Measurements from ENCODE around the gene FUOM. TPM values are rescaled to one million over a fixed set of nuclear protein-coding genes. Genes with fewer than 3 reads are reported as not detected.

The FUOM gene, protein sequence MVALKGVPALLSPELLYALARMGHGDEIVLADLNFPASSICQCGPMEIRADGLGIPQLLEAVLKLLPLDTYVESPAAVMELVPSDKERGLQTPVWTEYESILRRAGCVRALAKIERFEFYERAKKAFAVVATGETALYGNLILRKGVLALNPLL
- 2.6 and 5.5 TPM in 2 replicates for total RNA-seq (2014; rRNA removed; shearing (Covaris generic))

DNA sequence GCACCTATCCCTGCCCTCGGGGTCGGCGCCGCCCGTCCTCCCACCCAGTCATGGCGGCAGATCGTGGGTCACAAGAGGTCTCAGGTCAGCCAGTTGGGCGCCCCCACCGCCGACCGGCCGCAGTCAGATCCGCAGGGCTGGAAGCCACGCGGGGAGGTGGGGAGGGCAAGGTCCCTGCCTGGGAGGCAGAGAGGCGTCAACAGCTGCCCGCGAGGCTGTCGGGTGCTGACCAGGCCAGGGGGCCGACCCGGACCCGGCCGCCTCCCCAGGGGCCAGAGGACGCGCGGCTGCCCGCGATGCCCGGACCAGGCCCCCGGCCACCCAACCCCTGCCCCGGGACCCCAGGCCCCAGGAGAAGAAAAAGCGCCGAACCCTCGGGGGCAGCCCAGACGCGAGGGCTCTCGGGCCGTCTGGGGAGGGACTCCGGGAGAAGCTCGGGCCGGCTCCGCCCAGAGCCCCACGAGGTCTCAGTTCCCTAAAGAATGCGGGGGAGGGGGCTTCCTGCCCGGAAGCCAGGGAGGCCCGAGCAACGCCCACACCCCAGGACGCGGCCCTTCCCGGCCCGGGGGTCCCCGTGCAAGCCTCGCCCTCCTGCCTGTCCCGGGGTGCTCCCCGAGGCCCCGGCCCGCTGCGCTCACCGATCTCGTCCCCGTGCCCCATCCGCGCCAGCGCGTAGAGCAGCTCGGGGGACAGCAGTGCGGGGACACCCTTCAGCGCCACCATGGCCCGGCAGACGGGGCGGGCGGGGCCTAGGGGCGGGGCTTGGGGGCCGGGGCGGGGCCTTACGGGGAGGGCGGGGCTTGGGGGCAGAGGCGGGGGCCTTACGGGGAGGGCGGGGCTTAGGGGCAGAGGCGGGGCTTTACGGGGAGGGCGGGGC lies at the start of gene FUOM:
TSS of gene FUOM (minus strand) at position 735 of the 877 bp plus-strand sequence. CDS start at position 723, 12 bp downstream.
- no peak for DNase-seq (ENCODE audit: low read depth)

DNA sequence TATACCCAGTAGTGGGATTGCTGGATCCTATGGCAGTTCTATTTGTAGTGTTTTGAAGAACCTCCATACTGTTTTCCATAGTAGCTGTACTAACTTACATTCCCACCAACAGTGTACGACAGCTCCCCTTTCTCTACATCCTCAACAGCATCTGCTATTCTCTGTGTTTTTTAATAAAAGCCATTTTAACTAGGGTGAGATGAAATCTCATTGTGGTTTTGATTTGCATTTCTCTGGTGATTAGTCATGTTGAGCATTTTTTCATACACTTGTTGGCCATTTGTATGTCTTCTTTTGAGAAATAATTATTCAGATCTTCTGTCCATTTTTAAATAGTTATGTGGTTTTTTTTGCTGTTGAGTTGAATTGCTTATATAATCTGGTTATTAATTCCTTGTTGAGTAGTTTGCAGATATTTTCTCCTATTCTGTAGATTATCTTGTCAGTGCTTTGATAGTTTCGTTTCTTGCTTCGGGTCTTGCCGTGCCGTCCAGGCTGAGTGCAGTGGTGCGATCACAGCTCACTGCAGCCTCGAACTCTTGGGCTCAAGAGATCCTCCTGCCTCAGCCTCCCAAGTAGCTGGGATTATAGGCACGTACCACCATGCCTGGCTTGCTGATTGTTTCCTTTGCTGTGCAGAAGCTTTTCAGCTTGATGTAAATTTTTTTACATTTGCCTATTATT lies 48.2 kb upstream of the FUOM start:
- DNase-seq (ENCODE audit: low read depth) = peak; percentile 16

DNA sequence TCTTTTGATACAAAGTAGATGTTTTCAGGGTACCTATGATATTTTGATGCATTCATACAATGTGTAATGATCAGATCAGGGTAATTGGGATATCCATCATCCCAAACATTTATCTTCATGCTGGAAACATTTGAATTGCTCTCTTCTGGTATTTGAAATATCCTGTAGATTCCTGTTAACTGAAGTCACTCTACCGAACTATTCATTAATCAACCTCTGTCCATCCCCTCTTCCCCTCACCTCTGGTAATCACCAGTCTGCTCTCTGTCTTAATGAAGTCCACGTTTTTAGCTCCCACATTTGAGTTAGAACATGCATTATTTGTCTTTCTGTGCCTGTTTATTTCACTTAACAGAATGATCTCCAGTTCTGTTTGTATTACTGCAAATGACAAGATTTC lies 47.5 kb upstream of the FUOM start:
- DNase-seq (ENCODE audit: low read depth) = no peak

DNA sequence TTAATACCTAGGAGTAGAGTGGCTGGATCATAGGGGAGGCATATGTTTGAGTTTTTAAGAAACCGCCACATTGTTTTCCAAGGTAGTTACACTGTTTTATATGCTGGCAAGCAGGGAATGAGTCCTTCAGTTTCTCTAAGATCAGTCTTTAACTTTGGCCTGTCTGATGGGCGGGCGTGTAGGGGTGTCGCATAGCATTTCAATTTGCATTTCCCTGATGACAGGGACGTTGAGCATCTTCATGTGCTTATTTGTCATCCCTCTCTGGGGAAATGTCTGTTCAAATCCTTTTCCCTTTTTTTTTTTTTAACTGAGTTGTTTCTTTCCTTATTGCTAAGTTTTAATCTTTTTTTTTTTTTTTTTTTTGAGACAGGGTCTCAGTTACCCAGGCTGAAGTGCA lies 46.0 kb upstream of the FUOM start:
- no peak for DNase-seq (ENCODE audit: low read depth)

DNA sequence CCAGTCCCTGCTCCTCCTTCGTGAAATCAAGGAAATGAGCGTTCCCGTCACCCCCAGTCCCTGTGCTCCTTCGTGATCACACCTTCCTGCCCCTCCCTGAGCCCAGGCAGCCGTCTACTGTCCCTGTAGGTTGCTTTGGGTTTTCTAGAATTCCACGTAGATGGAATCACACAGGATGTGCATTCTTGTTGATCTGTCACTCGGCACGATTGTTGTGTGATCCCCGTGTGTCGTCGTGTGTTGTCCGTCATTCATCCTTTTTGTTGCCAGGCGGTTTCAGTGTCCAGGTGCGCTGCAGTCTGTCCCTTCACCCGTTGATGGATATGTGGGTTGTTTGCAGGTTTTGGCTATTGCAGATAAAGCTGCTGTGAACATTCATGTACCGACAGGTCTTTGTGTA lies 45.5 kb upstream of the FUOM start:
- no peak for DNase-seq (ENCODE audit: low read depth)

DNA sequence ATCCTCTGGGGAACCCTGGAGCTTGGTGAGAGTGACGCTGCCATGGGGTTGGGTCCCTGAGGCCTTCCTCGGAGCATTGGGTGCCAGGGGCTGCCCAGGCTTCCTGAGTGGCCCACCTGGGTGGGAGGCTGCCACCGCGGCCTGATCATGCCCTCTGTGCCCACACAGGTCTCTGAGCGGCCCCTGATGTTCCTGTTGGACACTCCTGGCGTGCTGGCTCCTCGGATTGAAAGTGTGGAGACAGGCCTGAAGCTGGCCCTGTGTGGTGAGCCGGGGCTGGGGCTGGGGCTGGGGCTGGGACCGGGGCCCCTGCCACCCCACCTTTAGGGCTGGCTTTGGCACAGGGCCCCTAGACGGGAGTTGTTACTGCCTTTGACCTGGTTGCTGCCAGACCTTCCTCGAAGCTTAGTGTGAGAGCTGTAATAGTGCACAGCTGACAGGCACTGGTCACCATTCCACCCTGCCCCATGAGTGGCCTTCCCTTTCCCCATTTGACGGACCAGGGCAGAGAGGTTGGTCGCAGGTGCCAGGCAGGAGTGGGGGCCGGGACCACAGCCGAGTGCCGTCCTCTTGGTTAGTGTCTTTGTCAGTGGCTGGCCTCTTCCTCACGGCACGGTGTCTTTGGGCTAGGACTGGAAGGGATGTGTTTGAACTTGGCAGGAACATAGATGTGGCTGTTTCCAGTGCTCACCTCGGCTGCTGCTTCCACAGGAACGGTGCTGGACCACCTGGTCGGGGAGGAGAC lies 44.3 kb upstream of the FUOM start:
- DNase-seq (ENCODE audit: low read depth) = no peak

DNA sequence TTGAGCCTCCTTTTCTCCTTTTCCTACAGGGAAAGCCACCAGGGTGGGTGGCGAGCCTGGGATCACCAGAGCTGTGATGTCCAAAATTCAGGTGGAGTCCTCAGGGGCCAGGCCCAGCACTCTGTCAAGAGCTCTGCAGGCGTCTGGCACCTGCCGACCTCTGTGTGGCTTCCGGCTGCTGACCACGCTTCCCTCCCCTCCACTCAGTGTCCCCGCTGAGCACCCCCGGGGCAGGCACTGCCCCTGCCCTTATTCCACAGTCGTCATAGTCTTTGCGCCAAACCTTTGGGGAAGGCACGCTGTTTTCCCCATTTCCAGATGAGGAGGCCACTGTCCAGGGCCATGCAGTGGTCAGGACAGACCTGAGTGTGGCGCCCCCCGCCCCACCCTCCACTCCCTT lies 43.7 kb upstream of the FUOM start:
- DNase-seq (ENCODE audit: low read depth) = no peak

DNA sequence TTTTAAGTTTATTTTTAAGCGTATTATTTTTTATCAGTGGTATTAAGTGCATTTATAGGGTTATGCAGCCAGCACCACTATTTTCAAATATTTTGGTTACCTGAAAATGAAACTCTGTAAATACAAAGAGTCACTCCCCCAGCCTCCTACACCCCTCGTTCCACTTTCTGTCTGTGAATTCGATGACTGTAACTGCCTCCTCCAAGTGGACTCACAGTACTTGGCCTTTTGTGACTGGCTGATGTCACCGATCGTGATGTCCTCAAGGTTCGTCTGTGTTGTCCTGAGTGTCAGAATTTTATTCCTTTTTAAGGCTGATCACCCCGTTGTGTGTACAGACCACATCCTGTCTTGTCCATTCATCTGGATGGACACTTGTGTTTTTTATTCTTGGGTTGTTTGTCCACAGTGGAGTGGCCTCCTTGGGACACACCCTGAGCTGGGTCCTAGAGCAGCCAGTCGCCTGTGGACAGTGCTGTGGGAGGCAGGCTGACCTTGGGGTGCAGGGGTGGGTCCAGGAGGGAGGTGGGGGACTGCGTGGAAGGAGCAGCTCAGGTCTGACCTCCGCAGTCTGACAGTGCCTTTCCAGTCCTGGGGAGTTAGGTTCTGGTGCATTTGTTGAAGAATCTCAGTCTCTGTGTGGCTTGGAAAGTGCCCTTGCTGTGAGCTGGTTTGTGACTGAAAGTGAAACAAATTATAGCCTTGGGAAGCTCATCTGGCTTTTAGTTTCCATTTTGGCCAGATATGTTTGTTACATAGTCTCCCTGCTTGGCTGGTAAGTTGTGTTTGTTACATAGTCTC lies 43.0 kb upstream of the FUOM start:
- DNase-seq (ENCODE audit: low read depth) = no peak

DNA sequence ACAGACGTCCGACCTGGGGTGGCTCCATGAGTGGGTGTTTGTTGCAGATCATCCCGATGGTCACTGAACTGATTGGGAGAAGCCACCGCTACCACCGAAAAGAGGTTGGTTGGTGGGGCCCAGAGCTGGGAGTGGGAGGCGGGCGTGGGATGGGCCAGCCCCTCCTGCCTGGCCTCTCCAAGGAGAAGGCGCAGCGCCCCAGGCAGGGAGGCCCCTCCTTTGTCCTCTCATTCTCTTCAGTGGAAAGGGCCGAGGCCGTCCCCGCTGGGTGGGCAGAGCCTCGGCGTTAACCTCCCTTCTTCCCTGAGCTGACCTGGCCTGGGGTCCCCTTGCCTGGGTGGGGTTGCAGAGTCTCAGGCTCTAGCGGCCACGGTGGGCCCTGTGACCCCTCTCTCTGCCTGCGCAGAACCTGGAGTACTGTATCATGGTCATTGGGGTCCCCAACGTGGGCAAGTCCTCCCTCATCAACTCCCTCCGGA lies 41.3 kb upstream of the FUOM start:
- DNase-seq (ENCODE audit: low read depth) = no peak

DNA sequence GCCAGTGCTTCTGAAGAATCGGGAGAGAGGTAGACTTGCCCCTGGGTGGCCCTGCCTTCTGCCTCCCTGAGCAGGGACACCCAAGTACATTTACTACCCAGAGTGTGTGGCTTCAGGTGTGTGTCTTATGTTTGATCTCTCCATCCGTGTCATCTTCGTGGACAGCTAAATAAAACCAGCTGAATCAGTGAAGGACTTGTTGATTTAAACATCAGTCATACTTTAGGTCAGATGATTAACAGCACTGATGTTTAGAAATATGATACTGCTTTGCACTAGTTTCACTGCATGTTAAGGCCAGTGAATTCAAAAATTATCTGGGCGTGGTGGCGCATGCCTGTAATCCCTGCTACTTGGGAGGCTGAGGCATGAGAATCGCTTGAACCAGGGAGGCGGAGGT lies 40.1 kb upstream of the FUOM start:
- DNase-seq (ENCODE audit: low read depth) = no peak

DNA sequence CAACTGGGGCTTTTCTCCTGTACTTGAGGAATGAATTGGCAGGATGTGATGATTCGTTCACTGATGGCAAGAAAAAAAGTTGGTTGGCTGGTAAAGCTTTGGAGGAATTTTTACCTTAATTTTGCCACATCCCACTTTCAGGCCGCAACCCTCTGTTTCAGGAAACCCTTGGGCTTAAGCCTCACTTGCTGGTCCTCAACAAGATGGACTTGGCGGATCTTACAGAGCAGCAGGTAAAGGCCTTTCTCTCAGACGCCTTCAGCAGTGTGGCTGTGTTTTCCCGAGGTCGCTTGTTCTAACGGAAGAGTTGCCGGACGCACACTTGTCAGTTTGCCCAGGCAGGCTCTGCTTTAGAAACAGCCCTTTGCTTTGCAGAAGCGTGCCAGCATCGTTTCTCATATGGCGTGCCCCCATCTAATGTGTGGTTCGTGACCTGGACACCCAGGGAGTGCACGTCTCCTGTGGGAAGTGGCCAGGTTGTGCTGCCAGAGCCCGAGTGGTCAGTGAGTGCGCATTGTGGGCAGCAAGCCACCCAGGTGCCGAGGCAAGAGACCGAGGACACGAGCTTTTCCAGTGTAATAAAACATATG lies 38.3 kb upstream of the FUOM start:
- DNase-seq (ENCODE audit: low read depth) = no peak

DNA sequence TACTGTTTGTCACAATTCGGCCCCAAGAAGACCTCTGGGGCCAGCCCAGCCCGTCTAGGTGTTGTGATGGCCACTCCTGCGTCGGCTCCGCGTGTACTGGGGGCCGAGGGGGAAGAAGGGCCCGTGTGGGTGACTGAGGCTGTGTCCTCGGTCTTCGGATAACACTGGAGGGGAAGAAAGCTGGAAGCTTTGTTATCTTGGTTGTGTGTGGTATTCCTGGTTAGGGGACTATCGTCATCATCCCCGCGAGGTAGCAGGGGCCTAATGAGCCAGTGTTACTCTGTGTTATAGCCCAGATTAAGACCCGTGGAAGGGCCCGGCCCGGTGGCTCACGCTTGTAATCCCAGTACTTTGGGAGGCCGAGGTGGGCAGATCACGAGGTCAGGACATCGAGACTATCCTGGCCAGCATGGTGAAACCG lies 37.0 kb upstream of the FUOM start:
- no peak for DNase-seq (ENCODE audit: low read depth)

DNA sequence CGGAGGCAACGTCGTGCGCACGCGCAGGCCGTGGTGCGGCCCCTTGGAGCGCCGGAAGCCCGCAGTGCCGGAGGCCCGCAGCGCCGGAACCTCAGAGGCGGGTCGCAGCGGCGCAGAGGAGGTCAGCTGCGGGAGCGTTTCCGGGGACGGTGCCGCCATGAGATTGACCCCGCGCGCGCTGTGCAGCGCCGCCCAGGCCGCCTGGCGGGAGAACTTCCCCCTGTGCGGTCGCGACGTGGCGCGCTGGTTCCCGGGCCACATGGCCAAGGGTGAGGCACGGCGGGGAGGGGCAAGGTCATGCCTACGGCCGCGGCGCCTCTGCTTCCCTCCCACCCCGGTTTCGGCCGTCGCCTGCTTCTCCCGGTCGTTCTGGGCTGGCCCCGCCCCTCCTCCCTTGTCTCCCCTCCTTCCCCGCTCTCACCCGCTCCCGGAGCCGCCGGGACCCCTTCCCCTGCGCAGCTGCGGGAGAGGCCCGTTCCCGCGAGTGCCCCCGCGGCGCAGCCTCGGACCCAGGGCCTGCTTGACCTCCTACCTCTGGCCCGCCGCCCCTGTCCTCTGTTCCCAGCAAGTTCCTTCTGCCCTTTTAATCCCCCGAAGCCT lies 36.3 kb upstream of the FUOM start, which contains the start of gene MTG1:
TSS of gene MTG1 (plus strand) at position 94 of the 600 bp plus-strand sequence. CDS start at position 158, 64 bp downstream.
- DNase-seq (ENCODE audit: low read depth) = peak; percentile 86

DNA sequence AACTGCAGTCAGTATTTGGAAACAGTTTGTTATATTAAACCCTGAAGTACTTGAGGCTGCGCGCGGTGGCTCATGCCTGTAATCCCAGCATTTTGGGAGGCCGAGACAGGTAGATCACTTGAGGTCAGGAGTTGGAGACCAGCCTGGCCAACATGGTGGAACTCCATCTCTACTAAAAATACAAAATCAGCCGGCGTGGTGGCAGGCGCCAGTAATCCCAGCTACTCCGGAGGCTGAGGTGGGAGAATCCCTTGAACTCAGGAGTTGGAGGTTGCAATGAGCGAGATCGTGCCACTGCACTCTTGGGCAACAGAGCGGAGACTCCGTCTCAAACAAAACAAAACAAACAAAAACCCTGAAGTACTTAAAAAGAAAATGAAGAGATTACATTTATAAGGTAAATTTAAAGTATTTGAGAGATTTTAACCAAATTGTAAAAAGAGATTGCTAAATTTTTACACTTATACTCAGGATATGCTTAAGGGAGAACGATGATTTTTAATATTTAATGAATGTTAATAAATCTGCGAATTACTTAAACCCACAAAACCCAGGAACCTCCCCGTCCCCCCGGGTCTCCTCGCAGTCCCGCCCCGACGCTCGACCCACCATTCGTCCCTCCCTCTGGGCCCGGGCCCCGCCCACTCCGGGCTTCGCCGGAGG lies 35.7 kb upstream of the FUOM start:
- DNase-seq (ENCODE audit: low read depth) = no peak

DNA sequence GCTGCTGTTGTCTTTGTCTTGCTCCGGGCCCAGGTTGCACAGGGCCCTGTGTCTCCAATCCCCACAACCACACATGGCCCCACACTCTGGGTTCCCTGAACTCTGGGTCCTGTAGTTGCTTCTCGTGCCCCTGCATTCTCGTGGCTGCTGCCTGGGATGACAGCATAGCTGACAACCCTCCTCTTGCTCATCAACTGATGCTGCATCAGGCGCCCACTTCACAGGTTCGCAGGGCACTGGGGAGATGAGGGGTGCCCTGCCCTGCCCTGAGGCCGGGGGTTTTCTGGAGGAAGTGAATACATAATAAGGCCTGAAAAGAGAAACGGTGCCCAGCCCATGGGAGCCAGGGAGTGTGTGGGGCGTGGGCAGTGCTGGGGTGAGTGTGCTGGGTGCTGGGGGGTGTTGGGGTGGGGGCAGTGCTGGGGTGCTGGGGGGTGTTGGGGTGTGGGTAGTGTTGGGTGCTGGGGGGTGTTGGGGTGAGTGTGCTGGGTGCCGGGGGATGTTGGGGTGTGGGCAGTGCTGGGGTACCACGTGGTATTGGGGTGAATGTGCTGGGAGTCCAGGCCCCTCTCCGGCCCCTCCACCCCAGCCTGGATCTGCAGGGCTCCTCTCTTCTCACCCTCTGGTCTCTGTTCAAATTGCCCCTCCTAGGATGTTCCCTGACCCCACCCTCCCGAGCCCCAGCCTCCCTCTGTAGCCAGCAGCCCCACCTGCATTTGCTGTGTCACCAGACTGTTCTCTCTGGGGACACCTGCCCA lies 34.1 kb upstream of the FUOM start:
- no peak for DNase-seq (ENCODE audit: low read depth)

DNA sequence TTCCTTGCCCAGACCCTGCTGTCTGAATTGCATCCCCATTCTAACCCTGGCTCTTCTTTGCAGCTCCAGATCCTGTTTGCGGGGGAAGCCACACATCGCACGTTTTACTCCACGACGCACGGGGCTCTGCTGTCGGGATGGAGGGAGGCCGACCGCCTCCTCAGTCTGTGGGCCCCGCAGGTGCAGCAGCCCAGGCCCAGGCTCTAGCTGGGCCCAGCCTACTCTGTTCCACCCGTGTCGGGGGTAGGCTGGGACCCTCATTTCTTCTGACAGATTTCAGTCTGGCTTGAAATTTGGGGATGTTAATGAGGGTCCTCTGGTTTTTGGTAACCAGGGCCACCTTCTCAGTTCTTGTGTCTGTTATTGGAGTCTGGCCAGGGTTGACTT lies 33.4 kb upstream of the FUOM start:
- no peak for DNase-seq (ENCODE audit: low read depth)

DNA sequence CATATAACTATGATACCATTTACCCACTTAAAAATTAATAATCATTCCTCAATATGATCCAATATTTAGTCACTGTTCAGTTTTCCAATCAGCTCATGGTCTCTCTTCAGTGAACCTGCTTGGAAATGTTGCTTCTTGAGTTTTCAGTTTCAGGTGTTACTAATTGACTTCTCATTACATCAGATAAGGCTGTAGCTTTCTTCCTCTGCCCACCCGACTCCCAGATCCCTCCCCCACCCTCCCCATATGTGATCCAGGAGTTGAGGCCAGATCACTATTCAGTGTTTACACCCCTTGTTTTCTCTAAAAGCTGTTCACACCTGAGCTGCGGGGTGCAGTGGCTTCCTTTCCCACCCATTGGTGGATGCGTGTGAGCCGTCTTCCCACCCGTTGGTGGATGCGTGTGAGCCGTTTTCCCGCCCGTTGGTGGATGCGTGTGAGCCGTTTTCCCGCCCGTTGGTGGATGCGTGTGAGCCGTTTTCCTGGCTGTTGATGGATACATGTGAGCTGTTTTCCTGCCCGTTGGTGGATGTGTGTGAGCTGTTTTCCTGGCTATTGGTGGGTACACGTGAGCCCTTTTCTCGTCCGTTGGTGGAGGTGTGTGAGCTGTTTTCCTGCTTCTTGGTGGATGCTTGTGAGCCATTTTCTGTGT lies 32.9 kb upstream of the FUOM start:
- DNase-seq (ENCODE audit: low read depth) = no peak
